ENCODE results near the gene CHRM1.

The CHRM1 gene

DNA sequence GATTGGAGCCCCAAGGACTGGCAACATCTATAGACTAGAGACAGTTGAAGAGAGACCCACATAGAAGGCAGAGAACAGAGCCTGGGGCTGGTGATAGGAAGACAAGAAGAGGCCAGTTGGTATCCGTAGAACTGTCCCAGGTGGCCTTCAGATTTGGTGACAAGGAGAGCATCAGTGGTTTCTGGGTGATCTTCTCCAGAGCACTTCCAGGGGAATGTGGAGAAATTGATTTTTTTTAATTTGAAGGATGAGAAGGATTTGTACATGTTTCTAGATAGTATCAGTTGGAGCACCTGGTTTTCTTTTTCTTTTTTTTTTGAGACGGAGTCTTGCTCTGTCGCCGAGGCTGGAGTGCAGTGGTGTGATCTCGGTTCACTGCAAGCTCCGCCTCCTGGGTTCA is 25.7 kb downstream of the CHRM1 start:
- FAIRE-seq, result no peak
- TF ChIP-seq TAF1 (IDR thresholded peaks at IDR 0.05; ENCODE audit: borderline replicate concordance, low read depth, low read length) (no peak), POLR2AphosphoS5 (IDR thresholded peaks at IDR 0.05; ENCODE audit: low read depth, low read length) (no peak), POLR2A (IDR thresholded peaks at IDR 0.05; ENCODE audit: low read depth, low read length) (no peak)

DNA sequence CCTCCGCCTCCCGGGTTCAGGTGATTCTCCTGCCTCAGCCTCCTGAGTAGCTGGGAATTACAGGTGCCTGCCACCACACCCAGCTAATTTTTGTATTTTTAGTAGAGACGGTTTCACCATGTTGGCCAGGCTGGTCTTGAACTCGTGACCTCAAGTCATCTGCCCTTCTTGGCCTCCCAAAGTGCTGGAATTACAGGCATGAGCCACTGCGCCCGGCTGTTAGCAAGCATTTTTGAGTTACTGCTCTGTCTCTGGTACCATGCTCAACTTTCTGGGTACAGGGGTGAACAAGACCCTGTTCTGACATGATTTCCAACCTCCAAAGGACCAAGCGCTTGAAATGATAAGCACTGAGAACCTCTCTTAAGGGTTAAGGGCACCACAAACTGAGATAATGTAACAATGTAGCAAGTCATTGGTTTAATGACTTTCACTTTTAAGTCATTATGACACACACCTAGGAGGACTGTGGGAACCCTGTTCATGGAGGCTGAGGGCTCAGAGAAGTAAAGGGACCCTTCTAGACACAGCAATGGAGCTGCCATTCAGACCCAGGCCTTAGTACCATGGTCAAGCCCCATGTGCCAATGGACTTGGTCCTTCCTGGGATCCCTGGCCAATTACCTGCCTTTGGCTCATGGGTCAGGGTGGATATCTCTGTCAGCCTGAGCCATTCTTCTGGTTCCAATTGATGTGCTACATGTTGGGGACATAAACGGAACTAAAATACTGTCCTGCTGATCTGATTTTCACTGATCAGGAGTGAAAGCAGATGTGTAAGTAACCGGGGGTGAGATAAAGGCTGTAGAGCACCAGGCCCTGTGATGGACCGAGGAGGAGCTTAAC is 28.9 kb downstream of the CHRM1 start:
- no peak for TF ChIP-seq TAF1 (IDR thresholded peaks at IDR 0.05; ENCODE audit: borderline replicate concordance, low read depth, low read length)
- TF ChIP-seq POLR2A (IDR thresholded peaks at IDR 0.05; ENCODE audit: low read depth, low read length), result no peak
- no peak for TF ChIP-seq POLR2AphosphoS5 (IDR thresholded peaks at IDR 0.05; ENCODE audit: low read depth, low read length)
- FAIRE-seq (no peak), DNase-seq (ENCODE audit: insufficient read length) (no peak)

More for the DNA sequence above, 25.7 kb downstream of the CHRM1 start:
- DNase-seq (ENCODE audit: insufficient read length), result no peak

DNA sequence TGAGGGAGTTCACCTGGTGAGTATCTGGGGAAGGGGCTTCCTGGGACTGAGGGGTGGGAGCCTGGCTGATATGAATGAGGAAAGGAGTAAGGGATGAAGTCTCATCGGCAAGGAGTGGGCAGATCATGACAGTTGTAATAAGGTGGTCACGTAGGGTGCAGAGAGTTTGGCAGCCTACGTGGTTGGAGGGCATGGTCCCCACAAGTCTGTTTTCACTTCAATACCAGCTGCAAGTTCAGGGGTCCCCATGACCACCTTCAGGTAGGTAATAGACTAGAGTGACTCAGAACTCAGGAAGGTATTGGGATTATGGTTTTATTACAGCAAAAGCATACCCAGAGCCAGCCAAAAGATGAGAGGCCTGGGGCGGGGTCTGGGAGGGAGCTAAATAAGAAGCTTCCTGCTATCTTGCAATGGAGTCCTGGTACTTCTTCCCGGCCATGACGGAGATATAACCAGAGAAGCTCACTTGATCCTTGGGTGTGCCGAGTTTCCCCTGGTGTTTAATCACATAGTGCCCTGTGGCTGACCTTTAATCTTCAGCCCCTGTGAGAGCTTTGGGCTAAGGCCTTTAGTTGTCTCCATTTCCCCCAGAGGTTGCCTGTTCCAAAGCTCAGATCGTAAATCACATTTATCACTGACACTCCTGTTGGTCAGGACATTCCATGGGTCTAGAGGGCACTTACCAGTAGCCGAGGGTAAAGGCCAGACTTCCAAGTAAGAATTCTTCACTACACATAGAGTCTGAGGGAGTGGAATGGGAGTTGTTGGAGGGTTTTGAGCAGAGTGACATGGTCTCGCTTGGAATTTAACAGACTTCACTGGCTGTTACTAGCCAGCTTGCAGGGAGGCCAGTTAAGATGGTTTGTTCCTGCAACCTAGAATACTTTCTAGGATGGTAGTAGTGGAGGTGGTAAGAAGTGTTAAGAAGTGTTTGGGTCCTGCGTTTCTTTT is 31.4 kb downstream of the CHRM1 start:
- no peak for FAIRE-seq
- no peak for DNase-seq (ENCODE audit: insufficient read length)
- TF ChIP-seq POLR2A (IDR thresholded peaks at IDR 0.05; ENCODE audit: low read depth, low read length) (peak; percentile 74), POLR2AphosphoS5 (IDR thresholded peaks at IDR 0.05; ENCODE audit: low read depth, low read length) (peak; percentile 97), TAF1 (IDR thresholded peaks at IDR 0.05; ENCODE audit: borderline replicate concordance, low read depth, low read length) (no peak)

DNA sequence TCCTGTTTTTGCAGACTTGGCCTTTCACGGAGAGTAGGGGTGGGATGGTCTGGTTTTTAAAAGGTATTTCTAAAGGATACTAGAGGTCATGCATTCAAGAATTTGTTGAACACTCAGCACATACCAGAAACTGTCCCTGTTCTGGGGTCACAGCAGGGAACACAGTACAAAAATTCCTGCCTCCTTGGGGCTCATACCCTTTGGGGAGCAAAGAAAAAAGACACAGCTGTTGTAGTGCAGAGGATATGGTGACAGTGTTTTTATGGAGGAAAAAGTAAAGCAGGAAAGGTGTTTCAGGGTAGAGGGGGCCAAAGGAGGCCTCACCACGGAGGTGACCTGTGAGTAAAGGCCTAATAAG is 32.1 kb downstream of the CHRM1 start:
- DNase-seq (ENCODE audit: insufficient read length) (no peak), FAIRE-seq (no peak)
- TF ChIP-seq POLR2A (IDR thresholded peaks at IDR 0.05; ENCODE audit: low read depth, low read length) (no peak), TAF1 (IDR thresholded peaks at IDR 0.05; ENCODE audit: borderline replicate concordance, low read depth, low read length) (no peak), POLR2AphosphoS5 (IDR thresholded peaks at IDR 0.05; ENCODE audit: low read depth, low read length) (no peak)

DNA sequence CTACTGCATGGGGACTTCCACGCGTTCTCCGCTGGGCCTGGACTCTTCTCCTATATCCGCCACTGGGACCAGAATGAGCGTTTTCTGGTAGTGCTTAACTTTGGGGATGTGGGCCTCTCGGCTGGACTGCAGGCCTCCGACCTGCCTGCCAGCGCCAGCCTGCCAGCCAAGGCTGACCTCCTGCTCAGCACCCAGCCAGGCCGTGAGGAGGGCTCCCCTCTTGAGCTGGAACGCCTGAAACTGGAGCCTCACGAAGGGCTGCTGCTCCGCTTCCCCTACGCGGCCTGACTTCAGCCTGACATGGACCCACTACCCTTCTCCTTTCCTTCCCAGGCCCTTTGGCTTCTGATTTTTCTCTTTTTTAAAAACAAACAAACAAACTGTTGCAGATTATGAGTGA is 32.8 kb downstream of the CHRM1 start:
- FAIRE-seq (no peak), DNase-seq (ENCODE audit: insufficient read length) (no peak)
- TF ChIP-seq POLR2AphosphoS5 (IDR thresholded peaks at IDR 0.05; ENCODE audit: low read depth, low read length) (no peak), POLR2A (IDR thresholded peaks at IDR 0.05; ENCODE audit: low read depth, low read length) (no peak), TAF1 (IDR thresholded peaks at IDR 0.05; ENCODE audit: borderline replicate concordance, low read depth, low read length) (no peak)

DNA sequence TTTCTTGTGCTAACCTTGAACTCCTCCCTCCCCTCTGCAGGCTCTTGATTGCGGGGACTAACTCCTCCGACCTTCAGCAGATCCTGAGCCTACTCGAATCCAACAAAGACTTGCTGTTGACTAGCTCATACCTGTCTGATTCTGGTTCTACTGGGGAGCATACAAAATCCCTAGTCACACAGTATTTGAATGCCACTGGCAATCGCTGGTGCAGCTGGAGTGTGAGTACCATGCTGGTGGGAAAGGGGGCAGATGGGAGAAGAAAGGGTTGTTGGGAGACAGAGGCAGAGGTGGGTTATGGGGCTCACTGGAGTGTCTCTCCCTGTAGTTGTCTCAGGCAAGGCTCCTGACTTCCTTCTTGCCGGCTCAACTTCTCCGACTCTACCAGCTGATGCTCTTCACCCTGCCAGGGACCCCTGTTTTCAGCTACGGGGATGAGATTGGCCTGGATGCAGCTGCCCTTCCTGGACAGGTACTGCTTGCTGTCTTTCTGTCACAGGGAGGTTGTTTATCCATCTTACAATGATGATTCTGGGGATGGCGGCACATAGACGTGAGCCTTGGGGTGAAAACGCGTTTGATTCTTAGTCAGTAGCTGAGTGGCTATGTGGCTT is 35.9 kb downstream of the CHRM1 start:
- FAIRE-seq, result no peak

DNA sequence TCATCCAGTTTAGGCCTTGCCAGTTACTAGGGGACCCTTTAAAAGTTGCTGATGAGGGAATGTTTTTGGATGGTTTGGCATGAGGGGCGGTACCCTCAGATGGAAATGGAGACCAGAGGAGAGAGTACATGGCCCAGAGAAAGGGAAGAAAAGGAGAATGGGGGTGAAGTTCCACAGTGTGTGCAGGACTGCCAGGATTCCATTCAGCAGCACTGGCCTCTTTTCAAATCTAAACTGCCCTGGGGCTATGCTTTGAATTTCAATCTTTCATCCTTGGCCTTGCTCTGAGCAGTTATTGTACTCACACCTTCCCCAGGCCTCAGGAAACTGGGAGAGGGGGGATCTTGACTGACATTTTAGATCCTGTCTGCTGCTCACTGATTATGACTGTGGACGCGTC is 37.5 kb downstream of the CHRM1 start:
- FAIRE-seq (no peak), DNase-seq (ENCODE audit: insufficient read length) (no peak)
- TF ChIP-seq POLR2AphosphoS5 (IDR thresholded peaks at IDR 0.05; ENCODE audit: low read depth, low read length) (no peak), POLR2A (IDR thresholded peaks at IDR 0.05; ENCODE audit: low read depth, low read length) (no peak)

More for the DNA sequence above, 35.9 kb downstream of the CHRM1 start:
- no peak for DNase-seq (ENCODE audit: insufficient read length)
- 0 out of 2 replicates have a peak, but pooled peaks have one; percentile 20 for TF ChIP-seq POLR2AphosphoS5 (IDR thresholded peaks at IDR 0.05; ENCODE audit: low read depth, low read length)
- no peak for TF ChIP-seq TAF1 (IDR thresholded peaks at IDR 0.05; ENCODE audit: borderline replicate concordance, low read depth, low read length)

DNA sequence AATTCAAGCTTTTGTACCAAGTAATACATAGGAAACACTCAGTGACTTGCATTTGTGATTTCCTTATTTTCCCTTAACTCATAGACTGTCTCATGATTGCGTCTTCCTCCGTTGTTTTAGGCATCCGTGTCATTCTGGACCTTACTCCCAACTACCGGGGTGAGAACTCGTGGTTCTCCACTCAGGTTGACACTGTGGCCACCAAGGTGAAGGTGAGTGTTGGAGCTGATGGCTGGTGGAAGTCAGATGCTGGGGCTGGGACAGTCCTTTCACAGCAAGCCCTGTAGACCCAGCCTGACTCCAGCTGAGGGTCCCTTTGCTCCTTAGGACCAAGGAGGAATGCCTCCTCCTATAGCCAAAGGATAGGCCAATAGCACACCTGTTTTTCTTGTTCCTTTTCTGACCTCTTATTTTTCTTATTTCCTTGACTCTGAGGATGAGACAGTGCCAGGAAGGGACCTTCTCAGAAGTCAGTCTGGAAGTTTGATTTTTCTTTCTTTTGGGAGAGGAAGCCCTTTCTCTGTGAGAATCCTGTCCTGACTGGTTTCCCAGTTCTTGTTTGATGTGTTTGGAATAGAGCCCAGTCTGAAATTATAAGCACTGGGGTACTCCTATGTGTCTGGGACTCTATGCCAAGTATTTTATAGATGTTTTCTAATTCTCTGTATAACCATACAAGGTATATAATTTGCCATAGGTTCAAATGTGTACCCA is 38.2 kb downstream of the CHRM1 start:
- FAIRE-seq (no peak), DNase-seq (ENCODE audit: insufficient read length) (no peak)

DNA sequence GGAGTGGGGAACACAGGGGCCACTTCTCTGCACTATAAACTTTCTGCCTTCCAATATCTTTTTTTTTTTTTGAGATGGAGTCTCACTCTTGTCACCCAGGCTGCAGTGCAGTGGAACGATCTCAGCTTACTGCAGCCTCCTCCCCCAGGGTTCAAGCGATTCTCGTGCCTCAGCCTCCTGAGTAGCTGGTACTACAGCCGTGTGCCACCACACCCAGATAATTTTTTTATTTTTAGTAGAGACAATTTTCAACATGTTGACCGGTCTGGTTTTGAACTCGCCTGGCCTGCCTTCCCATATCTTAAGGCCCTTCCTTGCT is 38.8 kb downstream of the CHRM1 start:
- no peak for DNase-seq (ENCODE audit: insufficient read length)
- no peak for TF ChIP-seq TAF1 (IDR thresholded peaks at IDR 0.05; ENCODE audit: borderline replicate concordance, low read depth, low read length)

More for the DNA sequence above, 38.2 kb downstream of the CHRM1 start:
- TF ChIP-seq POLR2A (IDR thresholded peaks at IDR 0.05; ENCODE audit: low read depth, low read length) (no peak), POLR2AphosphoS5 (IDR thresholded peaks at IDR 0.05; ENCODE audit: low read depth, low read length) (no peak), TAF1 (IDR thresholded peaks at IDR 0.05; ENCODE audit: borderline replicate concordance, low read depth, low read length) (no peak)

DNA sequence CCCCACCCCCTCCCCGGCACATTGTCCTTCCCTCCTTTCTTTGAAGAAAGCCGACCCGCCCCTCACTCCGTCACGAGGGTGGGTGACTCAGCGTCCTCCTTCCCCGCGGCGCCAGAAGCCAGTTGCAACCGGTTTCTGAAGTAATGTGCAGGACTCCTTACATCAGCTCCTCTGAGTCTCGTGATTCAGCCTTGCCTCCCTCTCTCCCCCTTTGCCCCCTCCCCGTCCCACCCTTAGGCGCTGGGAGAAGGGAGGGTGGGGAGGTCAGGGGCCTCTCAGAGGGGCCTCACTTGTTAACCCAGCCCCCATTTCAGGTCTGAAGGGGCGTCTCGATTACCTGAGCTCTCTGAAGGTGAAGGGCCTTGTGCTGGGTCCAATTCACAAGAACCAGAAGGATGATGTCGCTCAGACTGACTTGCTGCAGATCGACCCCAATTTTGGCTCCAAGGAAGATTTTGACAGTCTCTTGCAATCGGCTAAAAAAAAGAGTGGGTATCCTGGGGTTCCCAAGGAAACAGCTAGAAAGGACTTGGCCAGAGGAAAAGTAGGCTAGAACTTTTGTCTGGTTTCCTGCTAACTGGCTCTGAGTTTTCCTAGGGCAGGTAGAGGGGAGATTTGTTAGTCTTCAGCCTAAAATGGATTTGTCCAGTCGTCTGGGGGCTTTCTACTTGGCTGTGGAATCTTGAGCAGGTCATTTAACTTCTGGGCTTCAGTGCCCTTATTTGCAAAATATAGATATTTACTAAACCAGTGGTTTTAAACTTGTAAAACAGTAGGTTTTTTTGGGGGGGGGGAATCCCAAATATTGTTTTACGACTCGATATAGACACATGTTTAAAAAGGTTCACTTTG is 39.4 kb downstream of the CHRM1 start:
- FAIRE-seq, result peak; percentile 67
- DNase-seq (ENCODE audit: insufficient read length), result peak; percentile 78
- TF ChIP-seq TAF1 (IDR thresholded peaks at IDR 0.05; ENCODE audit: borderline replicate concordance, low read depth, low read length) (no peak; the same call in 1 of the 2 replicates), POLR2AphosphoS5 (IDR thresholded peaks at IDR 0.05; ENCODE audit: low read depth, low read length) (no peak), POLR2A (IDR thresholded peaks at IDR 0.05; ENCODE audit: low read depth, low read length) (peak; percentile 55)

More for the DNA sequence above, 38.8 kb downstream of the CHRM1 start:
- FAIRE-seq, result no peak

Measured in GM12892 (cell line).